ENCODE data around the gene PCGF3.
"Not testable (repeated sequence)": the region's sequence is repeated elsewhere in the genome, so short reads cannot be mapped to it uniquely, and the experiment has no call there.

PCGF3 gene

GRCh38 chr4:692771-693554 lies 12.7 kb upstream of the PCGF3 start:
- Histone ChIP-seq H3K36me3 (ENCODE audit: control insufficient read depth, insufficient read depth, low read length) (no peaks in the 10 kb centered on the region), H3K9me3 (ENCODE audit: control insufficient read depth, low read length) (no peaks in the 10 kb centered on the region), H3K9ac (no peak overlapping the region), H3K79me2 (no peaks in the 10 kb centered on the region), H3K27ac (no peak overlapping the region), H2AFZ (peak overlapping the region; percentile 56), H3K4me2 (ENCODE audit: low read length) (no peak overlapping the region), H3K4me3 (ENCODE audit: low read depth, low read length) (no peak overlapping the region), H3K4me1 (no peaks in the 10 kb centered on the region), H3K27me3 (ENCODE audit: control insufficient read depth, insufficient read depth, low read length) (no peaks in the 10 kb centered on the region)
- TF ChIP-seq CTCF (IDR thresholded peaks at IDR 0.05): no peak

GRCh38 chr4:694341-694940 lies 11.2 kb upstream of the PCGF3 start:
- not testable (repeated sequence) for H3K4me1 ChIP-seq; H3K4me3 ChIP-seq (ENCODE audit: low read depth, low read length); H3K27me3 ChIP-seq (ENCODE audit: control insufficient read depth, insufficient read depth, low read length); H3K79me2 ChIP-seq; H3K9me3 ChIP-seq (ENCODE audit: control insufficient read depth, low read length); H3K9ac ChIP-seq; H2AFZ ChIP-seq; H3K4me2 ChIP-seq (ENCODE audit: low read length); H3K27ac ChIP-seq; H3K36me3 ChIP-seq (ENCODE audit: control insufficient read depth, insufficient read depth, low read length)

- TF ChIP-seq CTCF (IDR thresholded peaks at IDR 0.05): no peak
- H3K27me3 ChIP-seq (ENCODE audit: control insufficient read depth, insufficient read depth, low read length): no peaks in the 10 kb centered on the region
- H3K36me3 ChIP-seq (ENCODE audit: control insufficient read depth, insufficient read depth, low read length): no peaks in the 10 kb centered on the region
- no peaks in the 10 kb centered on the region for H3K4me1 ChIP-seq
- no peak overlapping the region for H2AFZ ChIP-seq
- no peak overlapping the region for H3K4me2 ChIP-seq (ENCODE audit: low read length)
- no peak overlapping the region for H3K9ac ChIP-seq
- no peaks in the 10 kb centered on the region for H3K9me3 ChIP-seq (ENCODE audit: control insufficient read depth, low read length)
- no peak overlapping the region for H3K4me3 ChIP-seq (ENCODE audit: low read depth, low read length)
- no peaks in the 10 kb centered on the region for H3K79me2 ChIP-seq
- H3K27ac ChIP-seq: no peak overlapping the region
These were observed 5.6 kb upstream of the PCGF3 start for GRCh38 chr4:699816-700580.

- Histone ChIP-seq H3K27me3 (ENCODE audit: control insufficient read depth, insufficient read depth, low read length) (no peaks in the 10 kb centered on the region), H3K4me3 (ENCODE audit: low read depth, low read length) (no peak overlapping the region), H3K36me3 (ENCODE audit: control insufficient read depth, insufficient read depth, low read length) (no peaks in the 10 kb centered on the region), H3K4me2 (ENCODE audit: low read length) (no peak overlapping the region), H3K4me1 (no peaks in the 10 kb centered on the region), H3K9ac (no peak overlapping the region), H3K27ac (no peak overlapping the region), H3K9me3 (ENCODE audit: control insufficient read depth, low read length) (no peaks in the 10 kb centered on the region), H2AFZ (no peak overlapping the region), H3K79me2 (no peaks in the 10 kb centered on the region)
- no peak for TF ChIP-seq CTCF (IDR thresholded peaks at IDR 0.05)
These were observed 4.9 kb upstream of the PCGF3 start for GRCh38 chr4:700587-701264.

GRCh38 chr4:702618-703048 lies 3.0 kb upstream of the PCGF3 start:
- Histone ChIP-seq H2AFZ (no peak overlapping the region), H3K9me3 (ENCODE audit: control insufficient read depth, low read length) (no peaks in the 10 kb centered on the region), H3K4me1 (no peaks in the 10 kb centered on the region), H3K27ac (no peak overlapping the region), H3K79me2 (peaks cover 8% of the 10 kb centered on the region), H3K27me3 (ENCODE audit: control insufficient read depth, insufficient read depth, low read length) (no peaks in the 10 kb centered on the region), H3K4me2 (ENCODE audit: low read length) (no peak overlapping the region), H3K36me3 (ENCODE audit: control insufficient read depth, insufficient read depth, low read length) (no peaks in the 10 kb centered on the region), H3K4me3 (ENCODE audit: low read depth, low read length) (no peak overlapping the region), H3K9ac (no peak overlapping the region)
- no peak for TF ChIP-seq CTCF (IDR thresholded peaks at IDR 0.05)
